HG02870 (cell line): ENCODE results near the gene SMIM44.

Experiments
- ATAC-seq: cut with Tn5 transposase; IDR thresholded peaks from one replicate; pipeline ENCODE4 v1.9.1; 2021; ENCODE audit warnings: mild to moderate bottlenecking, moderate library complexity; ENCODE audit not compliant: unreplicated experiment

The SMIM44 gene

DNA sequence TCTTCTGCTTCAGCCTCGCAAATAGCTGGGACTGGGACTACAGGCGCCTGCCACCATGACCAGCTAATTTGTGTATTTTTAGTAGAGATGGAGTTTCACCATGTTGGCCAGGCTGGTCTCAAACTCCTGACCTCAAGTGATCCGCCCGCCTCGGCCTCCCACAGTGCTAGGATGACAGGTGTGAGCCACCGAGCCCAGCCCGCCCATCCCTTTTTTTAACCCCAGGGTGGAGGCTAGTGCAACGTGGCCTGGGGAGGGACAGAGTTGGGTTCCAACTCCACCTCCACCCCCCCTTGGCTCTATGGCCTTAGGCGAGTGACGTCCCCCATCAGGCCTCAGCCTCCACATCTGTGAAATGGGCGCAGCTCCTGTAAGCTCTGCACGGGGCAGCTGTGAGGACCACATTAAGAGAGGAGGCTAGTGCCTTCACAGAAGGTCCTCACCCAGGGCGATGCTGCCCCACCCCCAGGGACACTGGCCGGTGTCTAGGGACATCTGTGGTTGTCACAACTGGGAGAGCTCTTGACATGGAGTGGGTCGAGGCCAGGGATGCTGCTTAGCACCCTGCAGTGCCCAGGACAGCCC is 40.7 kb downstream of the SMIM44 start:
- no peak for ATAC-seq

DNA sequence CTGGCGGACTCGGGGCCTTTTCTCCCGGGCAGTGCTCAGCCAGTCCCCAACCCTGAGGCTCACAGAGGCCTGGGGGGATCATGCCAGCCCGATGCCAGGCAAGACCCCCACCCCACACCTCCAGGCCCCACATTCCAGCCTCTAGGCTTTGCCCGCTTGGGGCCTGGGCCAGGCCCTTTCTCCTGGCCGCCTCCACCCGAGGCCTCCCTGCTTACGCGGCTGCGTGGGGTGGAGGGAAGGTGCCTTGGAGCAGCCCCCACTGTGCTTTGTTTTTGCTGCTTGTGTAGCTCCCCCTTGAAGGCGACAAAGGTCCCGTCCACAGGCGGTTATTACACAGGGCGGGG is 41.3 kb downstream of the SMIM44 start:
- no peak for ATAC-seq

DNA sequence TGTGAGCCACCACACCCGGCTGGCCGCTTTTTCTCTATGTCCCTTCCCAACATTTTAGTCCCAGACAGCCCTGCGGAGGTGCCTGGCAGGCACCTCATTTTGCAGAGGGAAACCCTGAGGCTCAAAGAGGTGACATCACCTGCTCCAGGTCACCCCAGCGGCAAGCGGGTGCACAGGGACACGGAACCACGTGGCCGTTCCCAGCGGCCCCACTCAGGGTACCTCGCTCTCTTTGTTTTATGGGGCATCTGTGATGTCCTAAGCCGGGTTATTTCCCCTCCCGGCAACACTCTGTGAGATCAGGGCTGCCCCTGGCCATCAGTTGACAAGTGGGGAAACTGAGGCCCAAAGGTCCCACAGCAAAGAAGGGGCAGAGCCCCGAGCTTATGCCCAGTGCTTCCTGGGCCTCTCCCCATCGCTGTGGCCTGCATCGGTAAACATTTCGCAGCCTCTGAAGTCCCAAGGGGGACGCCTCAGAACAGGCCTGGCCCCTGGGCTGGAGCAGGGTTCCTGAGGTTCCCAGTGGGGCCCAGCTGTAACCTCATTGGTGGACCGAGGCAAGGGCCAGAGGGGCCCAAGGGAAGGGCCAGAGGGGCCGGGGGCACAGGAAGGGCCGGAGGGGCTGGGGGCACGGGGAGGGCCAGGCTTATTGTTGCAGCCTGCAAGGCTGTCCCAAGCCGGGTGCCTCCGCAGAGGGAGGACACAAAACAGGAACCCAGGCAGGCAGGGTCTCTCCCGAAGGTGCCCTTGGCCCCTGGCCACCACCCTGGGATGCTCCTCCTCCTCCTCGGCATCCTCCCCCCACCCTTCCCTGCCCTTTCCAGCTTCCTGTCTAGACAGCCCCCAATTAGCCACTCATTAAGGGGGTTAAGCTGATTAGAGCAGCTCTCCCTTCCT is 41.9 kb downstream of the SMIM44 start:
- no peak for ATAC-seq

DNA sequence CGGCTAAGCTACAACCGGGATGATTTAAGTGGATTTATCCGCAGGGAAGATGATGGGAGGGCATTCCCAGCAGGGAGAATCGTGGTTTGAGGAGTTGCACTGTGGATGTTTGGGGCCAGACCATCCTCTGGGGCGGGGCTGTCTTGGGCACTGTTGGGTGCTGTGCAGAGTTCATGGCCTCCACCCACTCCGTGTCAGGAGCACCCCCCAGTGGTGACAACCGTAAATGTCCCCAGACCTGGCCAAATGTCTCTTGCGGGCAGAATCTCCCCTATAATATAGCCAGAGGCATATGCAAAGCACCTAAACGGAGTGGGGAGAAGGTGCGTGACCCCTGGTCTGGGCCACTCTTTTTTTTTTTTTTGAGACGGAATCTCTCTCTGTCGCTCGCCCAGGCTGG is 43.2 kb downstream of the SMIM44 start:
- ATAC-seq = no peak

DNA sequence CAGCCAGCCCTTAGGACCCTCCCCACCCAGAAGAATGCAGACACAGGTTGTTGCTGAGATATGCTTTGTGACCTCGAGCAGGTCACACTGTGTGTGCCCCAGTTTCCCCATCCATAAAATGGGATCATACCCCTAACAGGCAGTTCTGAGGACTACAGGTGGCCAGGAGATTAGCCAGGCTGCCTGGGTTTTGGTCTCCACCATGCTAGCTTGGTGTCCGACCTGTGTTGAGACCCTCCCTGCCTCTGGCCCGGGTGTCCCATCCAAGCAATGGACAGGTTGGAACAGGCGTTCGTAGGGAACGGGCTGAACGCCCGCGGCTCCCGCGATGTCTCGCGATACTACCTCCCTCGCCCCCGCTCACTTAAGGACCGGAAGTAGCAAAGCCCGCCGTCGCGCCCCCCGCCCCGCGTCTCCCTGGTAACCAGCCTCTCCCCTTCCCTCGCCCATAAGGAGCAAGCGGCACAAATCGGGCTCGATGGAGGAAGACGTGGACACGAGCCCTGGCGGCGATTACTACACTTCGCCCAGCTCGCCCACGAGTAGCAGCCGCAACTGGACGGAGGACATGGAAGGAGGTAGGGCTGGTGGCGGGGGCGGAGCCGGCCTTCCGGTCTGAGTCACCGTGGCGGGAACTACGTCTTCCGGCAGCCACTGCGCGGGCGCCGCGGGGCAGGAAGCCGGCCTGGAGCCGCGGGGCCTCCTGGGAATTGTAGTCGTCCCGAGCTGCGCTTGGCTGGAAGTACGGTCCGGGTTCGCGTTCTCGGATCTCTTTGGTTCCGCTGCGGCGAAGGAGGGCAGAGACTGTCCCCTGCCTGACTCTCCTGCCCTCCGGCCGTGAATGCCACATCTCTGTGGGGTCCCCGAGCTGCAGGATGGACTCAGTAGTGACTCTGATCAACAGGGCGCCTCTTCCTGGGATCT is 48.3 kb downstream of the SMIM44 start:
- ATAC-seq = peak; percentile 92

DNA sequence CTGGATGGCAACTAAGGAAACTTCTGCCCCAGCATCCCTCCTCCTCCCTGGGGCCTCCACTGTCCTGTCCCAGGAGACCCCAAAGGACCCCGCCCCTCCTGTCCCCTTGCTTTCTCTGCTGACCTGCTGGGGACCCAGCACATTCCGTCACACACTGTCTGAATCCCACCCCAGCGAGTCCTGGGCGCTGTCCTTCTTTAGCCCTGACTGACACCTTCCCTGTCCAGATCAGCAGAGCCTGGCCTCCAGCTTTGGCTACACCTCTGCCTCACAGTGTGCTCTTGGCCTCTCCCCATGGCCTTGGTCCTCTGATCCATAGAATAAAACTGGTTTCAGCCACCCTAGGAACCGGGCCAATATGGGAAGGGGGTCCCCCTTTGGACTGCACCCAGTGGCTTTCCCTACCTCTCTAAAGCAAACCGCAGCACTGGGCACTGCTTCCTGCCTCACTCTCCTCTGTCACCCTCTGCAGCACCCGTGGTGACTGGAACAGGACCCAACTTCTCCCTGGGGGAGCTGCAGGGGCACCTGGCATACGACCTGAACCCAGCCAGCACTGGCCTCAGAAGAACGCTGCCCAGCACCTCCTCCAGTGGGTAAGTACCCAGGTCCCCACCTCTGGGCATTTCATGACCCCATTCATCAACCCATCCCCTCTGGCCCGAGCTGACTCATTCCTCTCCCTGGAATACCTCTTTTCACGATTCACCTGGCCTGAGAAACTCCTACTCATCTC is 49.3 kb downstream of the SMIM44 start:
- no peak for ATAC-seq

DNA sequence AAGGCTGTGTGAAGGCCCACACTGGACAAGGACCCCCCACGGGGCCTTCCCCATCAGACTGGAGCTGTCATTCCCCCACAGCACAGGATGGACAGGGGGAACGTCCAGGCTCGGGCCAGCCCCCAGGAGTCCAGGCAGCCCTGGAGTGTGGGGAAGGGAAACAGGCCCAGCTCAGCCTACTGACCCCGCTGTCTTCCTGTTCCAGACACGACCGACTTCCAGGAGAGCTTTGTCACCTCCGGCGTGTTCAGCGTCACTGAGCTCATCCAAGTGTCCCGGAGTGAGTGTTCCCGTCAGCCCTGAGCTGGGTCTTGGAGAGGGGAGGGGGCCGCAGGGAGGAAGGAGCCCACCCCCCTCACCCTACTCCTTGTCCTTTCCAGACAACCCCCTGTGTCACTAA is 49.9 kb downstream of the SMIM44 start:
- no peak for ATAC-seq
